ENCODE data around the gene MATR3.
A peak's percentile ranks its signal among the peaks of the same experiment; 100 is the strongest.
"Not testable (repeated sequence)": the region's sequence is repeated elsewhere in the genome, so short reads cannot be mapped to it uniquely, and the experiment has no call there.

Gene MATR3

GRCh38 chr5:139293507-139294373 lies at the start of gene MATR3:
Gene MATR3 (plus strand): TSS chr5:139293740. CDS start chr5:139307416, 13,676 bp downstream.
- ATAC-seq = peak; percentile 85 to 87

- ATAC-seq = no peak
Observed at GRCh38 chr5:139245637-139246339, 47.8 kb upstream of the MATR3 start.

- peak; percentile 87 to 93 for ATAC-seq
Observed at GRCh38 chr5:139246394-139246793, 47.1 kb upstream of the MATR3 start.

GRCh38 chr5:139248826-139249453 lies 44.6 kb upstream of the MATR3 start:
- no peak for ATAC-seq

- ATAC-seq = peak in 1 of 2 donors; percentile 27
Observed at GRCh38 chr5:139251281-139251687, 42.3 kb upstream of the MATR3 start.

GRCh38 chr5:139251695-139252288 lies 41.7 kb upstream of the MATR3 start:
- ATAC-seq = no peak

GRCh38 chr5:139253115-139253514 lies 40.4 kb upstream of the MATR3 start:
- ATAC-seq = no peak

- no peak for ATAC-seq
Observed at GRCh38 chr5:139256820-139257219, 36.7 kb upstream of the MATR3 start.

- ATAC-seq = no peak
Observed at GRCh38 chr5:139262059-139262741, 31.3 kb upstream of the MATR3 start.

- ATAC-seq = peak; percentile 93 to 98
Observed at GRCh38 chr5:139262742-139263445, 30.6 kb upstream of the MATR3 start.

- ATAC-seq = no peak
Observed at GRCh38 chr5:139263536-139263935, 30.0 kb upstream of the MATR3 start.

- ATAC-seq = no peak
Observed at GRCh38 chr5:139263946-139264345, 29.6 kb upstream of the MATR3 start.

GRCh38 chr5:139265001-139265400 lies 28.5 kb upstream of the MATR3 start:
- ATAC-seq = no peak

- no peak for ATAC-seq
Observed at GRCh38 chr5:139266236-139266635, 27.3 kb upstream of the MATR3 start.

- no peak for ATAC-seq
Observed at GRCh38 chr5:139267481-139267880, 26.1 kb upstream of the MATR3 start.

GRCh38 chr5:139268364-139269202 lies 25.0 kb upstream of the MATR3 start:
- ATAC-seq = no peak

GRCh38 chr5:139270718-139271117 lies 22.8 kb upstream of the MATR3 start:
- ATAC-seq = not testable (repeated sequence)

GRCh38 chr5:139271201-139272027 lies 22.1 kb upstream of the MATR3 start:
- ATAC-seq = no peak

GRCh38 chr5:139272471-139273321 lies 20.8 kb upstream of the MATR3 start:
- ATAC-seq = no peak

Data from activated CD4-positive, CD25-positive, alpha-beta regulatory T cell treated with anti-CD3 and anti-CD28 coated beads, Interleukin-2, amount 50 U/mL, for 24 hours (primary cell).